Measurements from ENCODE around the gene CADM1.

The CADM1 gene

GRCh38 chr11:115241899-115242298, 262.3 kb downstream of the CADM1 start:
- no peak for DNase-seq (ENCODE audit: low read depth)

GRCh38 chr11:115238791-115239190, 265.4 kb downstream of the CADM1 start:
- DNase-seq (ENCODE audit: low read depth): no peak

DNA sequence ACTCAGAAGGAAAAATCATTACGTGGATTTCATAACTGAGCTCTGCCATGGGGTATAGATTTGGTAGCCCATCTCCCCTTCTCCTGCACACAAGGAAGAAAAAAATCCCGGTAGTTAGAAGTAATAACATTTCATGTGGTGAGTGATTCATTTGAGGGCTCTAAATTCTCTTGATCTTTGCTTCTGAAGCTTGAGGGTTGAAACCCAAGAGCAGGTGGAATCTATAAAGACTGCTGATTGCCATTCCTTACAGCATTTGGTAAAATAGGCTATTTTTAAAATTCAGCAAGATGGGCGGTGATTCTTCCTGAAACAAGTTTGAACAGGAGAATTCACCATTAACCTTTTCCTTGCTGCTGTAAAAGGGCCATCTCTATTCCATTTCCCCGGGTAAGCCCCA, 266.1 kb downstream of the CADM1 start:
- DNase-seq (ENCODE audit: low read depth): no peak

- DNase-seq (ENCODE audit: low read depth): no peak
Observed at GRCh38 chr11:115237578-115237977, 266.6 kb downstream of the CADM1 start.

DNA sequence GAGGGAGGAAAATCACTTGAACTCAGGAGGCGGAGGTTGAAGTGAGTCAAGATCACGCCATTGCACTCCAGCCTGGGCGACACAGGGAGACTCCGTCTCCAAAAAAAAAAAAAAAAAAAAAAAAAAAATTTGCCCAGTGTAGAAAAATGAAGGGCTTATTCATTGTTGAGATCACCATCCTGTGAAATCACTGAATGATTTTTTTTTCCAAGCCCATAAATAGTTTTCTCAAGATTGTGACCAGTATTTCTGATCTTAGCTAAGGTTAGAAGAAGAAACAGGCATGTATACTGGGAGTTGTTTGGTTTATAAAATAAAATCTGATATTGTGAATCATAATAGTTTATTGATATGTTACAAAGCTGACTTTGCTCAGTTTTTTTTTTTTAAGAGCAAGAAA, 269.4 kb downstream of the CADM1 start:
- no peak for DNase-seq (ENCODE audit: low read depth)

DNA sequence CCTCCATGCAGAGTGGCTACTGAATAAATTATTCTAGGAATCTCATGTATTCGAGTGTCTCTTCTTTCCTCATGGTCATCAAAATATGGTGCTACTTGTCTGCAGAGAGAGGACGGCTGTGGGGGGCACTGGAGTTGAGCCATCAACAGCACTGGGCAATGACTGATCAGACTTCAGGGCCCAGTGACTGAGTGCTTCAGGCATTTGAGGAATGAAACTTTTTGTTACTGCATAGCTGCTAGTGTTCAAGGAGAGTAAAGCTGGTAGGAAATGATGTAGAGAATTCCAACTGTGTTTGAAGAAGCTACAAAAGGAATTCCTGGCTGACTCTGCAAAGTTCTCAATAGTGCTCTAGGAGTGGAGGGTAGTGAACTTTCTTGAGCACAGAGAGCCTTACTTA, 277.7 kb downstream of the CADM1 start:
- DNase-seq (ENCODE audit: low read depth): peak; percentile 57

DNA sequence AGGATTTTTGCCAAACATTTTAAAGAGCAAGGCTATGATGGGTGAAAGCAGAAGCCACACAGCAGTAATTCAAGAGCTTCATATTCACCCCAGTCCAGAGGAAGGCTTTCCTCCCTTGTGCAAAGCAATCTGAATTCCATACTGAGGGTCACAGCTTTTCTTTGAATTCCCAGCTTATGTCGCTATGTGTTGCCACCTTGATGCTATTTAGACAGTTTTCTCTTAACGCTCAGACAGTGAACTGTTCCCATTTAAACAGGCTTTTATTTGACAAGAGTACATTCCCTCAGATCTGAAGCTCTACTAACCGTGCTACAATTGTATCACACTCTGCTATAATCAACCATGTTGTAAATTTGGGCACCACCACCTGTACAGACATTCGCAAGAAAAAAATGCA, 279.7 kb downstream of the CADM1 start:
- DNase-seq (ENCODE audit: low read depth): no peak

GRCh38 chr11:115222863-115223530, 281.2 kb downstream of the CADM1 start:
- no peak for DNase-seq (ENCODE audit: low read depth)

- peak; percentile 56 for DNase-seq (ENCODE audit: low read depth)
Observed at GRCh38 chr11:115222218-115222862, 281.9 kb downstream of the CADM1 start.

DNA sequence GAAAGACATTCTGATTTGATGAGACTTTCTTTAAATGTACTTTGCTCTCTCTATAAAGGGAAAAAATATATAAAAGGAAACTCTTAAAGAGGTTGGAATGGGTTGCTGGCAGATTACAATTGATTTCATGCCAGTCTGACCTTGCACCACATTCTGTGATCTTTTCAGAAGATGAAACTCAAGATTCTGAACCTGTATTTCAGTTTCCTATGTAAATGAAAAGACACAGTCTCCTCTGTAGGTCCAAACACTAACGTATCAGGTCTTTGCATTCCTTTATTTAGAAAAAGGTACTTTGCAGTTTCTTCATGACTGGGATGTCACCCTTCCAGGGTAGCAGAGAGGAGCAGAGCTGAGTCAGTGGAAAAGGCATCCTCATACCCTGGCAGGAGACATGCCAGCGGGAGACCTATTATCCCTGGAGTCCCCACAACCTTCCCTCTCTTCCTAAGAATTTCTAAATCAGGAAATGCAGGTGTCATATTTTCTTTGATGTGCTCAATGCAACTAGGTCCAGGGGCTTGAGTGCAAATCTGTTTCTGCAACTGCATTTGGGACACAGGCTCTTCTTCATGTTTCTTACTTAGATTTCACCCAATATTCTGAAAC, 282.6 kb downstream of the CADM1 start:
- DNase-seq (ENCODE audit: low read depth): no peak

DNA sequence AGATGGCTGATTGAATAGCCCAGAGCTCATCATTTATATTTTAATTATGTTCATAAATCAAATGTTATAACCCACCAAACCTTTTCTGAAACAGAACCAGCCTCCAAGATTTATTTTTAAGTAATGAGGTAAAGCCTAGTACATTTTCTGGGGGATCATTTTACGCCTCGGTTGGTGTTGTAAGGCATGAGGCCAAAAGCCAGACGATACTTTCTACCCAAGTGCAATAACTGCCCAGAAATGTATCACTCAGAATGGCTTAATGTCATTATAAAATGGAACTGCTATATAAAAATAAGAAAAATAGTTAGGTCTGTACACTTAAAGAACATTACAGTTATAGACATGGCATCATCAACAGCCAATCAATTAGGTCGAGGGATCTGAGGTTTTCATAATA, 283.3 kb downstream of the CADM1 start:
- DNase-seq (ENCODE audit: low read depth): no peak

DNA sequence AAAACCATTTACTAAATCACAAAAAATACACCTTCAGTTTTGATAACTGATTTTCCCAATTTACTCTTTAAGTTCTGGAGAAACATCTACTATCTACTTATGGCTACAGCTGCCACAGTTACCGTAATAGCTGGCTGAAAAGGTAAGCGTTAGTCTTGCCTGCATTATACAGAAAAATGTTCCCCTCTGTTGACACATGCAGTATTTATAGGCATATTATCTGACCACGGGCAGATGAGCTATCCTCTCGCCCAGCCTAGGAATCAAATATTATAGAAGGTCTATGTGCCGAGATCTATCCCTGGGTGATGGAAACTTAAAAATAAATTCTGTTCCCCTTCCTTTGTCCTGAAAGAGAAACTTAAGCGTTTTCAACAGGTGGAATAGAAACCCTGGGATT, 283.8 kb downstream of the CADM1 start:
- no peak for DNase-seq (ENCODE audit: low read depth)

DNA sequence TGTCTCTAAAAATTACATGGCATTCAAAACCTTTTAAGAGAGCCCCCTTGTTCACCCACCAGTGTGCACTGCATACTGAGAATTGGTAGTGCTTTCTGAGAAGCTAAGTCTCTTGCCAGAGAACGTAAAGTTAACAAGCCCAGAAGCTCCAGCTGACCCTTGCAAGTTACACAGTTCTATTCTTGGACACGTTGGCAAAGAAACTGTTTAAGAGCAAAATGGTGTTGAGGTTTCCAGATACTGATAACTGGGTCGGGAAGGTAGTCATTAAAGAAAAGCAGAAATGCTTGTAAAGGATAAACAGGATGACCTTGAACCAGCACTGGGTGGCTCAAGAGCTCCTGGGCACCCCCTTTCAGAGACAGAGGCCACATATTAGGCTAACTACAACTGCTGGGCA, 284.8 kb downstream of the CADM1 start:
- DNase-seq (ENCODE audit: low read depth): no peak

DNA sequence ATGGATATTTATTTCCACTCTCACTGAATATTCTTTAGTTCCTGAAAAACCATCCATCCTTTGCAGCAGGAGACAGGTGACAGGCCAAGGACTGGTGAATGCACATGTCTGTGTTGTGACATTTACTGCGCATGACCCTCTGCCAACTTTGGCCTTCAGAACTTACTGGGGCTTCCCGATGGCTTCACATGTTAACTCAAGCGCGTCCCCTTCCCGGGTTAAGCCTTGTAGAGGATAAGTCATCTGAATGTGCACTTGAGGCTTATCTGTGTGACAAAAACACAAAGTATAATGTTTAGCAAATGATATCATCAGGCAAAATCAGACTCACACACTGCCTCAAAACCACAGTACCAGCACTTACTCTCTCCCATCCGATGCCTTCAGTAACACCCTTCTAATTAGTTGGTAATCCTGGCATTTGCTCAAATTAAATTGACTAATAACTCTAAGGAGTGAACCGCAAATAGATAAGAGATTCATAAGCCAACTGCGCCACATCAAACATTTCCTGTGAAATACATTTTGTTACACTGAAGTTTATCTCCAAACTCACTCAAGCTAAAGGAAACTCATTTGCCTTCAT, 286.4 kb downstream of the CADM1 start:
- no peak for DNase-seq (ENCODE audit: low read depth)

DNA sequence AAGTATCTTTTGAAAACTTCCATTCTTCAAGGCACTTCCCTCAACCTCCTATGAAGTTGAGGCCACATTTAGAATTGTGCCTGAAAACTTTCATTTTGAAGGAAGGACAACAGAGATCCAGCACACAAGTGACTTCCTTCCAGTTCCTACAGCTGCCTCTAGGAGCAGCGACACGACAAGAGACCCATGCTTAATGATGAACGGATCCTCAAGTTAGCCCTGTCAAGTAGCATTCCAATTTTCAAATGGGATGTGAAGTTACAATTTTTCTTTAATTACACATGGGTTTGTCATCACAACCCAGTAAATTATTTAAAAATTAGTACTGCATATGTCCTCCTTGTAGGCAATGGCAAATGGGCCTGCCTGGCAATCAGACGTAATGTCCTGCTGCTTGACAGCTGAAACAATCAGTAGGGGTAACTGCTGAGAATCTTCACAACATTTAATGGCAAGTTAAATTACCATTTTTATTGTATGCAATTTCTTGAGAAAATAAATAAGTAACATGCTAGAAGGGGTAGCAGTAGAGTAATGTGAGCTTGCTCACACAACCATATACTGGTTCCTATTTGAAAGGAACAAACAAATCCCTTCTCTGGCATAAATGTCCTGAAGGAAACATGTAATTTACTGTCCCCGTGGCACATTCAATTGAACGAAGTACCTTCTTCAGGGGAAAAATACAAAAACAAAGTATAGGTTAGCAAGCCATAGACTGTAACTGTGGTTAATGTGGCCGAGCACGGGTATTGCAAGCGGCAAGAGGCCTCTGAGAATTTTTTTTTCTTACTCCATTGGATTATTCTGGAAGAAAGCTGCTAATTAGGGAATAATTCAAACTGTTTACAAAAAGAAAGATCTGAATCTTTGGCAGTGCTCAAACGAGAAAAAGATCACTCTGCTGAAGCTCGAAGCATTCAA, 288.3 kb downstream of the CADM1 start:
- DNase-seq (ENCODE audit: low read depth): no peak

GRCh38 chr11:115214644-115215234, 289.5 kb downstream of the CADM1 start:
- no peak for DNase-seq (ENCODE audit: low read depth)

DNA sequence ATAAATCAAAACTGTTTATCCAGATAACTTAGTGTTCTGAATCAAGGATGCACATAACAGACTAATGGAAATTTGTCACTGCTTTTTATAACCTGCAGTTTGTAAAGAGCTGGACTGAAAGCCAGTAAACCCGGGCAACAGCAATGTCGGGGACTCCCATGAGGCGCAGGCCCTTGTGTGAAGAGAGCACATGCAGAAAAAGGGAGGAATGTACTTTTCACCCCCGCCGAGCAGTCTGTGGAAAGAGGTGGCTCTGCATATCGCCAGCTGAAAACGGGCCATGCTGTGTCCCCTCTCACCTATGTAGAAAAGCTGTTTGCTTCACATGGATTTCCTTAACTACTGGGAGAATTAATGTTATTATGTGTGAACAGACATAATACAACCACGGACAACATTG, 291.2 kb downstream of the CADM1 start:
- no peak for DNase-seq (ENCODE audit: low read depth)

- no peak for DNase-seq (ENCODE audit: low read depth)
Observed at GRCh38 chr11:115208808-115209259, 295.4 kb downstream of the CADM1 start.

DNA sequence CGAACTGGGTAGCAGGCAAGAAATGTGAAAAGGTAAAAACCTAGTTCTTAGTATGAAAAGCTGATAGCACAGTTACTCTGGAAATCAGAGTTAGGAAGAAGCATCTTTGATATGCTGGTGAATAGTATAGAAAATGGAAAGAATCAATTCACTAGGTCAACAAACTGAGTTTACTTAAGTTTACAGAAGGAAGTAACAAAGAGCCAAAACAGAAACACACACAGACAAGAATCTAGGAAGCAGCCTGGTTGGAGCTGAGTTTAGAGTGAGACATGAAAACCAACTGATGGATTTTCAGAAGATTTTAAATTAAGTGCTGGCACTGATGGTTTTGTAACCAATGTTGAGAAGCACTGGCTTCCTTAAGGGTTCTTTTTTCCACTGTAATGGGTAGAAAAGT, 296.3 kb downstream of the CADM1 start:
- no peak for DNase-seq (ENCODE audit: low read depth)

- DNase-seq (ENCODE audit: low read depth): no peak
Observed at GRCh38 chr11:115207166-115207591, 297.0 kb downstream of the CADM1 start.

GRCh38 chr11:115206365-115207022, 297.7 kb downstream of the CADM1 start:
- DNase-seq (ENCODE audit: low read depth): no peak
